ENCODE data around the gene CDK1.

GRCh38 chr10:60800918-60801317, 22.6 kb downstream of the CDK1 start:
- TF ChIP-seq CTCF (IDR thresholded peaks at IDR 0.05; ENCODE audit: low read depth, low read length): no peak
- TF ChIP-seq MAX (IDR thresholded peaks at IDR 0.05; ENCODE audit: low read depth, low read length): no peak
- no peak for TF ChIP-seq POLR2A (IDR thresholded peaks at IDR 0.05; ENCODE audit: extremely low read depth, insufficient read length)
- no peak for TF ChIP-seq MYC (IDR thresholded peaks at IDR 0.05; ENCODE audit: low read depth, low read length)

All from NB4 (cell line).